ENCODE measurements around the gene PCYT1A.

The PCYT1A gene

DNA sequence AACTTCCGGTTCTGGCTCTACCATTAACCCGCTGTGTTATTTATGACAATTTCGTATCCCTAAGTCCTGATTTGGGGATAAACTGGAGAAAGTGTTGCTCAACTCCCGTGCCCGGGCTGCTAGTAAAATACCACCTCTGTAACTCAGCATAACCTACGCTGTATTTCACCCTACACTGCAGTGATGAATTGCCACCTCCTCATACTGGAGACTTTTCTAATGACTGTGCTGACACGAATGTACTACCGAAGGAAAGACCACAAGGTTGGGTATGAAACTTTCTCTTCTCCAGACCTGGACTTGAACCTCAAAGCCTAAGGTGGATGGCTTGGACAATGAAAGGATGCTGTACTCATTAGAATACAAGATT, 54.7 kb downstream of the PCYT1A start:
- TF ChIP-seq, protein P1, sequence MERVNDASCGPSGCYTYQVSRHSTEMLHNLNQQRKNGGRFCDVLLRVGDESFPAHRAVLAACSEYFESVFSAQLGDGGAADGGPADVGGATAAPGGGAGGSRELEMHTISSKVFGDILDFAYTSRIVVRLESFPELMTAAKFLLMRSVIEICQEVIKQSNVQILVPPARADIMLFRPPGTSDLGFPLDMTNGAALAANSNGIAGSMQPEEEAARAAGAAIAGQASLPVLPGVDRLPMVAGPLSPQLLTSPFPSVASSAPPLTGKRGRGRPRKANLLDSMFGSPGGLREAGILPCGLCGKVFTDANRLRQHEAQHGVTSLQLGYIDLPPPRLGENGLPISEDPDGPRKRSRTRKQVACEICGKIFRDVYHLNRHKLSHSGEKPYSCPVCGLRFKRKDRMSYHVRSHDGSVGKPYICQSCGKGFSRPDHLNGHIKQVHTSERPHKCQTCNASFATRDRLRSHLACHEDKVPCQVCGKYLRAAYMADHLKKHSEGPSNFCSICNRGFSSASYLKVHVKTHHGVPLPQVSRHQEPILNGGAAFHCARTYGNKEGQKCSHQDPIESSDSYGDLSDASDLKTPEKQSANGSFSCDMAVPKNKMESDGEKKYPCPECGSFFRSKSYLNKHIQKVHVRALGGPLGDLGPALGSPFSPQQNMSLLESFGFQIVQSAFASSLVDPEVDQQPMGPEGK (CRISPR knock-in tag; IDR thresholded peaks at IDR 0.05; ENCODE audit: borderline replicate concordance), result no peak
- TF ChIP-seq, protein P2, sequence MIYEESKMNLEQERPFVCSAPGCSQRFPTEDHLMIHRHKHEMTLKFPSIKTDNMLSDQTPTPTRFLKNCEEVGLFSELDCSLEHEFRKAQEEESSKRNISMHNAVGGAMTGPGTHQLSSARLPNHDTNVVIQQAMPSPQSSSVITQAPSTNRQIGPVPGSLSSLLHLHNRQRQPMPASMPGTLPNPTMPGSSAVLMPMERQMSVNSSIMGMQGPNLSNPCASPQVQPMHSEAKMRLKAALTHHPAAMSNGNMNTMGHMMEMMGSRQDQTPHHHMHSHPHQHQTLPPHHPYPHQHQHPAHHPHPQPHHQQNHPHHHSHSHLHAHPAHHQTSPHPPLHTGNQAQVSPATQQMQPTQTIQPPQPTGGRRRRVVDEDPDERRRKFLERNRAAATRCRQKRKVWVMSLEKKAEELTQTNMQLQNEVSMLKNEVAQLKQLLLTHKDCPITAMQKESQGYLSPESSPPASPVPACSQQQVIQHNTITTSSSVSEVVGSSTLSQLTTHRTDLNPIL (CRISPR knock-in tag; IDR thresholded peaks at IDR 0.05; ENCODE audit: low read depth), result no peak
- TF ChIP-seq ZFP3 (CRISPR knock-in tag; IDR thresholded peaks at IDR 0.05) (no peak), CSRNP3 (CRISPR knock-in tag; IDR thresholded peaks at IDR 0.05) (no peak), PPARA (CRISPR knock-in tag; IDR thresholded peaks at IDR 0.05; ENCODE audit: borderline replicate concordance) (no peak), ZNF8 (CRISPR knock-in tag; IDR thresholded peaks at IDR 0.05) (no peak)
- ATAC-seq, result no peak

- no peak for ATAC-seq
- TF ChIP-seq TCF4 (CRISPR knock-in tag; IDR thresholded peaks at IDR 0.05; ENCODE audit: borderline replicate concordance) (no peak), ESRRG (CRISPR knock-in tag; IDR thresholded peaks at IDR 0.05) (no peak), ZFP30 (CRISPR knock-in tag; IDR thresholded peaks at IDR 0.05) (no peak), ZNF70 (CRISPR knock-in tag; IDR thresholded peaks at IDR 0.05) (no peak), ZFP3 (CRISPR knock-in tag; IDR thresholded peaks at IDR 0.05) (no peak), OSR1 (CRISPR knock-in tag; IDR thresholded peaks at IDR 0.05) (no peak), SNAI2 (CRISPR knock-in tag; IDR thresholded peaks at IDR 0.05) (no peak), CSRNP3 (CRISPR knock-in tag; IDR thresholded peaks at IDR 0.05) (no peak), ZNF8 (CRISPR knock-in tag; IDR thresholded peaks at IDR 0.05) (no peak), BACH2 (CRISPR knock-in tag; IDR thresholded peaks at IDR 0.05; ENCODE audit: borderline replicate concordance) (no peak), PPARA (CRISPR knock-in tag; IDR thresholded peaks at IDR 0.05; ENCODE audit: borderline replicate concordance) (no peak), TOX (CRISPR knock-in tag; IDR thresholded peaks at IDR 0.05; ENCODE audit: borderline replicate concordance) (no peak), ISL1 (CRISPR knock-in tag; IDR thresholded peaks at IDR 0.05) (no peak), CSDC2 (CRISPR knock-in tag; IDR thresholded peaks at IDR 0.05) (no peak), GLIS3 (CRISPR knock-in tag; IDR thresholded peaks at IDR 0.05) (no peak), POU6F1 (CRISPR knock-in tag; IDR thresholded peaks at IDR 0.05; ENCODE audit: borderline replicate concordance, low read depth) (no peak), ZNF565 (CRISPR knock-in tag; conservative IDR thresholded peaks at IDR 0.05; ENCODE audit: low read depth) (no peak)
- TF ChIP-seq, protein P2 (CRISPR knock-in tag; IDR thresholded peaks at IDR 0.05; ENCODE audit: low read depth), result no peak
- TF ChIP-seq, protein P3, sequence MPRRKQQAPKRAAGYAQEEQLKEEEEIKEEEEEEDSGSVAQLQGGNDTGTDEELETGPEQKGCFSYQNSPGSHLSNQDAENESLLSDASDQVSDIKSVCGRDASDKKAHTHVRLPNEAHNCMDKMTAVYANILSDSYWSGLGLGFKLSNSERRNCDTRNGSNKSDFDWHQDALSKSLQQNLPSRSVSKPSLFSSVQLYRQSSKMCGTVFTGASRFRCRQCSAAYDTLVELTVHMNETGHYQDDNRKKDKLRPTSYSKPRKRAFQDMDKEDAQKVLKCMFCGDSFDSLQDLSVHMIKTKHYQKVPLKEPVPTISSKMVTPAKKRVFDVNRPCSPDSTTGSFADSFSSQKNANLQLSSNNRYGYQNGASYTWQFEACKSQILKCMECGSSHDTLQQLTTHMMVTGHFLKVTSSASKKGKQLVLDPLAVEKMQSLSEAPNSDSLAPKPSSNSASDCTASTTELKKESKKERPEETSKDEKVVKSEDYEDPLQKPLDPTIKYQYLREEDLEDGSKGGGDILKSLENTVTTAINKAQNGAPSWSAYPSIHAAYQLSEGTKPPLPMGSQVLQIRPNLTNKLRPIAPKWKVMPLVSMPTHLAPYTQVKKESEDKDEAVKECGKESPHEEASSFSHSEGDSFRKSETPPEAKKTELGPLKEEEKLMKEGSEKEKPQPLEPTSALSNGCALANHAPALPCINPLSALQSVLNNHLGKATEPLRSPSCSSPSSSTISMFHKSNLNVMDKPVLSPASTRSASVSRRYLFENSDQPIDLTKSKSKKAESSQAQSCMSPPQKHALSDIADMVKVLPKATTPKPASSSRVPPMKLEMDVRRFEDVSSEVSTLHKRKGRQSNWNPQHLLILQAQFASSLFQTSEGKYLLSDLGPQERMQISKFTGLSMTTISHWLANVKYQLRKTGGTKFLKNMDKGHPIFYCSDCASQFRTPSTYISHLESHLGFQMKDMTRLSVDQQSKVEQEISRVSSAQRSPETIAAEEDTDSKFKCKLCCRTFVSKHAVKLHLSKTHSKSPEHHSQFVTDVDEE (CRISPR knock-in tag; IDR thresholded peaks at IDR 0.05), result no peak
Measured at GRCh38 chr3:196232154-196232881, 55.2 kb downstream of the PCYT1A start.

Data from SK-N-SH treated with all-trans-retinoic acid at 6 μM for 48 hours (cell line).